GM21526 (cell line): ENCODE data around the gene RBBP8NL.

Experiments used
- ATAC-seq: cut with Tn5 transposase; IDR thresholded peaks from one replicate; pipeline ENCODE4 v1.9.1; 2021; ENCODE audit warnings: moderate library complexity; ENCODE audit not compliant: unreplicated experiment, low FRiP score

Gene RBBP8NL

GRCh38 chr20:62366370-62367135 lies 60.8 kb downstream of the RBBP8NL start:
- no peak for ATAC-seq

- no peak for ATAC-seq
Observed at GRCh38 chr20:62365814-62366369, 61.4 kb downstream of the RBBP8NL start.

GRCh38 chr20:62364911-62365736 lies 62.2 kb downstream of the RBBP8NL start:
- no peak for ATAC-seq

GRCh38 chr20:62363920-62364851 lies 63.2 kb downstream of the RBBP8NL start:
- no peak for ATAC-seq

GRCh38 chr20:62362991-62363919 lies 64.1 kb downstream of the RBBP8NL start:
- no peak for ATAC-seq

- ATAC-seq: no peak
Observed at GRCh38 chr20:62362590-62362940, 64.8 kb downstream of the RBBP8NL start.

- no peak for ATAC-seq
Observed at GRCh38 chr20:62361799-62362589, 65.3 kb downstream of the RBBP8NL start.

- no peak for ATAC-seq
Observed at GRCh38 chr20:62360854-62361798, 66.2 kb downstream of the RBBP8NL start.
